DMS153 treated with DMSO at 0.1 percent for 48 hours (cell line): Measurements from ENCODE around the gene SLC6A16.
"Not testable (repeated sequence)": the region's sequence is repeated elsewhere in the genome, so short reads cannot be mapped to it uniquely, and the experiment has no call there.

Experiments used
- DNase-seq: peaks from one replicate; lab custom pipeline; 2025; ENCODE audit not compliant: unreplicated experiment; lab: John Stamatoyannopoulos, UW

SLC6A16 gene

DNA sequence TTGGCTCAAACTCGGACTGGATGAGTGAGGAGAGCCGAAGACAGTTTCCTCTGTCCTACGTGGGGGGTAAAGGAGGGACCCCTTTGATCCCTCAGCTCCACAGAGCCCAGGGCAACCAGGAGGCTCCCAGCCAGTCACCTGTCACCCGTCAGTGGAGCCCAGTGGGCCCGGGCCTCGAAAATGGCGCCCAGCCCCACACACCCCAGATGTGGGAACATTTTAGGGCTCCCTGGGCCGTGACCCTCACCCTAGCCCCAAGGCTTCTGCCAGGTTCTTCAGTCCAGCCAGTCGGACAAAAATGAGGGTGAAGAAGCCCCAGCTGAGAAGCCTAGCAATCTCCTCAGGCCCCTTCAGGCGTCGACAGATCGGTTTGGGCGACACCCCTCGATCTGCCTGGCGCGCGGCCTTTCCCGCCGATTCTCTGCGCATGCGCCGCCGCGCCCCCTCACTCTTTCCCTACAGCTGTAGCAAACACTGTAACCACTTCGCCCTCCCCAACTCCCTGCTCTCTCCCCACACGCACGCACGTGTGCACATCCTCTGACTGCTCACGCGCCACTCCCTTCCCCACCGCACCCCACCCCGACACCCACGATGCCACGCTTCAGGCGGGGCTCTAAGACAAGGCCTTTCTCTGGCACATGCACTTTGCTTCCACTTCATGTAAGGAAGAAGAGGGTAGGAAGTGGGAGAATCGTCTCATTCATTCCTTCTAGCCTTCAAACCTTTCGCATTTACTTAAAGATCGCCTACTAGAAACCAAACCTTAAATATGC, at the start of gene SLC6A16:
Gene SLC6A16, minus strand, starts transcription at position 391 of the 776 bp plus-strand sequence. CDS start 13,844 bp downstream, outside the sequence.
- no peak for DNase-seq

DNA sequence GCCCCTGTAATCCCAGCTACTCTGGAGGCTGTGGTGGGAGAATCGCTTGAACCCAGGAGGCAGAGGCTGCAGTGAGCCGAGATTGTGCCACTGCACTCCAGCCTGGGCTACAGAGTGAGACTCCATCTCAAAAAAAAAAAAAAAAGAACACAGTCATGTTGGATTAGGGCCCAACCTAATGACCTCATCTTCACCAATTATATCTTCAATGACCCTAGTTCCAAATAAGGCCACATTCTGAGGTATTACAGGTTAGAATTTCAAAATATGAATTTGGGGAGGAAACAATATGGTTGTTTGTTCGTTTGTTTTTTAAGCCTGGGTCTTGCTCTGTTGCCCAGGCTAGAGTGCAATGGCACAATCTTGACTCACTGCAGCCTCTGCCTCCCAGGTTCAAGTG, 48.2 kb upstream of the SLC6A16 start:
- DNase-seq, result not testable (repeated sequence)

DNA sequence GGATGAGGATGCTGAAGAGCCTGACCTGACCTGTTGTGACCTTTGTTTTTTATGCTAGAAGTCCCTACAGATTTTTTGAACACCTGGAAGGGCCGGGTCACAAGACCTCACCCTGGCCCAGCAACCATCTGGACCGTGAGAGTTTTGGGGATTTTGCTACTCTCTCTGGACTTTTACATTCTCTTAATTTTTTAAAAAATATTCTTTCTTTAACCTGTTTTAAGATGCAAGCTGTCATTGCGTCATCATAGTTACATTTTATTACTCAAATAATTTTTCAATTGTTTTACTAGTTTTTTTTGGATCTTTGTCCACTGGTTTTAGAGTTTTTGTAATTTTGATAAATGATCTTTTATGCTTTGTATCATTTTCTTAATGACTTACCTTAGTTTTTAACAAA, 46.2 kb upstream of the SLC6A16 start:
- no peak for DNase-seq

DNA sequence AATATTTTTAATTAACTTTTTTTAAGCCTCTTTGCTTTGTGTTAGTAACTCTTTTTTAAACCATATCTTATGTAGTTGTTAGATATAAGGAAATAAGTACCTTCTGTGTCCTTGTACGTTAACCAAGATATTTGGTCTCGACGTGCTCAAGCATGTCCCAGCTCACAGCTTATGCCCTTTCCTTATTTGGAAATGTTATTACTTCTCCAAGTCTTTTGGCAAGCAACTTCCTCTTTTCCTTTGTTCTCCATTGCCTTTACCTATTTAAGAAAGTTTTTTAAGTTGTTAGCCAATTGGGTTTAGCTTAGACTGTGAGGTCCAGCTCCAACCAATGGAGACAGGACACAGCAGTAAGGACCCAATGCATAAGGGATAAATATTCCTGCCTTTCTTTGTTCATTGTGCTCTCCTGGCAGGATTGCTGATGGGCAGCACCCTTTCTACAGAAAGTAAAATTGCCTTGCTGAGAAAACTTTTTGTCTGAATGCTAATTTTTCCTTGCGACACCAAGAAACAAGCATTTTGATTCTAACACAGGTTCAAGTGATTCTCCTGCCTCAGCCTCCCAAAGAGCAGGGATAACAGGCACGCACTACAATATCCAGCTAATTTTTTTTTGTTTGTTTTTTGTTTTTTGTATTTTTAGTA, 43.8 kb upstream of the SLC6A16 start:
- DNase-seq, result no peak

DNA sequence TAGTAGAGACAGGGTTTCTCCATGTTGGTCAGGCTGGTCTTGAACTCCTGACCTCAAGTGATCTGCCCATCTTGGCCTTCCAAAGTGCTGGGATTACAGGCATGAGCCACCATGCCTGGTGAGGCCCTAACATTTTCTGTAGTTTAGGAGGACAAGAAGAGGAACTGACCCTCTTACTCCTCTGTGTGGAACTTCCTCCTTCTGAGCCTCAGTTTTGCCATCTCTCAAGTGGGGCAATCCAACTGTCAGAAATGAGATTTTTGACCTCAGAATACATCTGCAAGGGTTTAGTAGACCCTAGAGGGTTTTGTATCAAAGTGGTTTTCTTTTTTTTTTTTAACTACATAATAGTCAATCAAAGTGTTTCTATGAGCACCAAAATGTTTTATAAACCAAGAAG, 41.1 kb upstream of the SLC6A16 start:
- DNase-seq, result no peak

DNA sequence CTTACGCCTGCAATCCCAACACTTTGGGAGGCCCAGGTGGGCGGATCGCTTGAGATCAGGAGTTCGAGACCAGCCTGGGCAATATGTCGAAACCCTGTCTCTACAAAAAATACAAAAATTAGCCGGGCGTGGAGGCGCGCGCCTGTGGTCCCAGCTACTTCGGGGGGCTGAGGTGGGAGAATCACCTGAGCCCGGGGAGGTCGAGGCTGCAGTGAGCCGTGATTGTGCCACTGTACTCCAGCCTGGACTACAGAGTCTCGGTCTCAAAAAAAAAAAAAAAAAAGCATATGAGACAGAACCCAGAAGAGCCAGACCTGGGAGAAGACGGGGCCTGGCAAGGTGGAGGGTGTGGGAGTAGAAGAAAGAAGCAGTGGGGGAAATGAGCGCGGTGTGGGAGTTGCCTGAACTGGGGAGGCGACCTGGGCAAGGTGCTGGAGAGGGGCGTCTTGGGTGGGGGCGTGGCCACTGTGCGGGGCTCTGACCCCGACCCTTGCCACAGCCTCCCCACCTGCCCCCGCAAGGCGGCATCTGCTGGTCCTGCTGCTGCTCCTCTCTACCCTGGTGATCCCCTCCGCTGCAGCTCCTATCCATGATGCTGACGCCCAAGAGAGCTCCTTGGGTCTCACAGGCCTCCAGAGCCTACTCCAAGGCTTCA, 39.2 kb upstream of the SLC6A16 start:
- DNase-seq, result no peak

DNA sequence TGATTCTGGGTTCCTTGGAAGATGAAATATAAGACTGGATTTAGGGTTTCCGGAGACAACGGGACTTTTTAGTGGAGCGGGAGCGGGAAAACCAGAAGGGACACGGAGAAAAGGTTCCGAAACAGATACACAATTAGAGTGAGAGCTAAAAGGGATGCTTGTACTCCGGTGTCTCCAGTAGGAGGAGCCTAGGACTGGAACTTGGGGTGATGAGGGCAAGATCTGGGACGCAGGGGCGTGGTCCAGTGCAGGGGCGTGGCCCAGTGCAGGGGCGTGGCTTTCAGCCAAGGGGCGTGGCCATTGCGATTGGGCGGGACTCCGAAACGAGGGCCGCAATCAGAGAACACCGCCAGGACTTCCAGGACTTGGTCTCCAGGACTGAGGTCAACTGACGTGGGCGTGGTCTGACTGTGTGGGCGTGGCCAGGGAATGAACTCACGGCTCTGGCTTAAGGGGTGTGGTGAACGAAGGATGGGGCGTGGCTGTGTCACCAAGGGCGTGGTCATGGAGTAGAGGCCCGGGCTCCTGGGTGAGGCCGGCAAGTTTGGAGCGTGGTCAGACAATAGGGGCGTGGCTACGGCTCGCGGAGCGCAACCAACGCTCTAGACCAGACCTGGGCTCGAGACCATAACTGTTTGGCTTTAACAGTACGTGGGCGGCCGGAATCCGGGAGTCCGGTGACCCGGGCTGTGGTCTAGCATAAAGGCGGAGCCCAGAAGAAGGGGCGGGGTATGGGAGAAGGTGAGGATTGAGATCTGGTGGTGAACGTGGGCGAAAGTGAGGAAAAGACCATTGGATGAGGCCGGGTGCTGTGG, 38.5 kb upstream of the SLC6A16 start, which contains the start of gene DKKL1:
Gene DKKL1, plus strand, starts transcription at position 610 of the 815 bp plus-strand sequence. Its CDS starts 122 bp downstream, at position 732.
- DNase-seq, result no peak

DNA sequence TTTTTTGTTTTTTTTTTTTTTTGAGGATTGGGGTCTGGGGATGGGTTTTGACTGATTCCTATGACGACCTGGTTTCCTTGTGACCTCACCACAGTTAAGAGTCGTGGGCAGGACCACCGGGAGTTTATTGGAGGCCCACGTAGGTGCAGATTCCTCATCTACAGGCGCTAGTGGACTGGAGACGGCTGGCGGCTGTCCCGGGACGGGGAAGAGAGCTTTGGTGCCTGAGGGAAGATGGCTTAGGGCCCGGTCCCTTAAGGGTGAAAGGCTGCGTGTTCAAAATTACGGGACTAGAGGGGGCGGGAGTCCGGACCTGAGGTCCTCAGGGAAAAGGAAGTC, 37.9 kb upstream of the SLC6A16 start:
- DNase-seq, result no peak

DNA sequence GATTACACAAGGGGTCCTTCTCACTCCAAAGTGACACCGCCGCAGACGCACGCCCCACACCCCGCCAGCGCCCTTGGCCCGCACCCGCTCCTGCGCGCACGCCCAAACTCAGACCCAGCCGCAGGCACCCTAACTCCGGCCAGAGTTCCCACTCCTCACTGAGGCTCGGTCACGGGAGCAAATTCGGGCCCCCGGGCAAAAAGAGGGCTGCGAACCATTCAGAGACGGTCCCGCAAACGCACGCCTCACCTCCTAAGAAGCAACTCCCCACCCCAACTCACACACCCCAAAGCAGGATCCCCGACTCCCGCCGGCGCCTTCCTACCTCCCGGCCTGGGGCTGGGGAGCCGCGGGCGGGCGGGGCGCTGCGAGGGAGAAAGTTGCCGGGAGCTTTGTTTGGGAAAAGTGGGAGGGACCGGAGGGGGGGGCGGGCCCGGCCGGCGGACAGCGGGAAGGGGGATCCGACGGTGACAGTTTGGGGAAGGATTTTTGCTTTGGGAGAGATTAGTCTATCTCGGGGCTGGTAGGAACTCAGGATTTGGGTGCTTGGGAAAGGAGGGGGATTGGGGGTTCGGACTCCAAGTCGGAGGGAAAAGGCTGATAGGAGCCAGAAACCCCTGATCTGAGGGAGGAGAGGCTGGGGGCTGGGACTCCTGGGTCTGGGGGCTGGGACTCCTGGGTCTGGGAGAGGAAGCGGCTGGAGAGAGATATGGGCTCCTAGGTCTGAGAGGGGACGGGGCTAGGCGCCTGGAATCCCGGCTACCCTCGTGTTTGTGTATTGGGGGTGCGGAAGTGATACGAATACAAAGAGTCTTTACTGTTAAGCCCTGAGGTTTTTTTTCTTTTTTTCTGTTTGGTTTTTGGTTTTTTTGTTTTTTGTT, 37.3 kb upstream of the SLC6A16 start, which contains the start of gene TEAD2:
Gene TEAD2, minus strand, starts transcription at position 369 of the 881 bp plus-strand sequence. CDS start 2,341 bp downstream, outside the sequence.
- no peak for DNase-seq

DNA sequence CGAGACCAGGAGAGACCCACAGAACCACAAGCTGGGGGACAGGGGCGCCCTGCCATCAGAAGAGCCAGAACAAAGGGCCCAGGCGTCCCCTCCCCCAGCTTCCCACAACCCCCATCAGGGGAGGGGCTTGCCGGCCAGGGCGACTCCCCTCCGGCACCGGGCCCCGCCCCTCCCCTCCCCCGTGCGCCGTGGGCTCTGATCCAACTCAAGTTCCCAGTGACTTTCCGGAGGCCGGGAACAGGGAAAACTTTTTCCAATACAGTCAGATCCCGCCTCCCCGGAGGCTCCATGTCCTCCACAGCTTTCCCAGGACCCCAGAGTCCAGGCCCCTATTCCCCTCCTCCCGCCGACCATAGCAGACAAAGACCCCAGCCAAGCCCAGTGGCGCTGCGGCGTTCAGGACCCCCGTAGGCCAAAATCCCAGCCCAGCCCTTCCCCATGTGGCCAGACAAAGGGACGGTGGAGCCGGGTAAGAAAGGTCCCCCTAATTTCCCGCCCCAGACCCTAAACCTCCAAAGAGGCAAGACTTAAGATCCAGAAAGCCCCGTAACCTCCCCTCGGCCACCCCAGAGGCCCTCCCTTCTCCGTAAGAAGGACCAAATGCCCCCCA, 36.6 kb upstream of the SLC6A16 start:
- no peak for DNase-seq

DNA sequence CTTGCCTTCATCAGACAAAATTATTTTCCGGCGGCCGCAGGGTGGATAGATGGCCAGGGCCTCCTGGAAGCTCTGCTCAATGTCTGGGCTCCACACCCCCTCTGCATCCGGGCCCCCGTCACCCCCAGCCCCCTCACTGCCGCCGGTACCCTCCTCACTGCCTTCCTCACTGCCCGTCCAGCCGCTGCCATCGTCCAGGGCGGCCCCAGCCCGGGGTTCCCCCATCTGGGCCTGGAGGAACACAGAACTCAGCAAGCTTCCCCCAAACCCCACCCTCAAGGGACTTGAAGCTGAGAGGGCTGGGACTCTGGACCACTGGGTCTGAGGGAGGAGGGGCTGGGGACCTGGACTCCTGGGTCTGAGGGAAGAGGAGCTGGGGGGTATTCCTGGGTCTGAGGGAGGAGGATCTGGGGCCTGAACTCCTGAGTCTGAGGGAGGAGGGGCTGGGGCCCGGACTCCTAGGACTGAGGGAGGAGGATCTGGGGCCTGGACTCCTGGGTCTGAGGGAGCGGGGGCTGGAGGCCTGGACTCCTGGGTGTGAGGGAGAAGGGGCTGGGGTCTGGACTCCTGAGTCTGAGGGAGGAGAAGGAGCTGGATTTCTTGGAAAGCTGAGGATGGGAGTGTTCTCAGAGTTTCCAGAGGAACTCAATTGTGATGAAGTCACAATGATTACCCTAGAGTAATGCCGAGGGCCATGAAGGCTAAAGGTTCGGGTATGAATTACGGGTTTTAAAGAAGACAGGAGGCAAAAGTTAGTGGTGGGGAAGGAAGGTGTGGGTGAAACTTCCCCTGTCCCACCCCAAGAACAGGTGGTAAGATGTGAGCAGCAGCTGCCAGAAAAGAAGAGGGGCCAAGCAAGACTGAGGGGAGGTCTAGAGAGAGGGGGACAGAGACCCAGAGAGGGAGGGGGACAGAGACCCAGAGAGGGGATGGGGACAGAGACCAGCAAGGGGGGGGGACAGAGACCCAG, 35.1 kb upstream of the SLC6A16 start:
- no peak for DNase-seq

DNA sequence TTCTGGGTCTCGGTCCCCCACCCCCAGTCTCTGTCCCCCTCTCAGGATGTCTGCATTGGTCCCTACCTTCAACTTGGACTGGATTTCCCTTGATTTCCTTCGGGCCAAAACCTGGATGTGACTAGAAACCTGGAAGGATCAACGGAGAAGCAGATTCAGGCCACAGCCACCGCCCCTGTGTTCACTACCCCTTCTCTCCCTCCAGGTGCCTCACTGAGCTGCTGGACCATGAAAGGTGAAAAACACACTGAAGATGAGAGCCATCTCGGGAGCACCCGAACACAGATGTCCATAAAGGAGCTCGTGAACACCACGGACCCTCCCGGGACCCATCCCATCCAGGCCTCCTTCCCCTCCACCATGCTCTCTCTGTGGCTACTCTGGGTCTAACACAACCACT, 32.2 kb upstream of the SLC6A16 start:
- DNase-seq, result no peak

DNA sequence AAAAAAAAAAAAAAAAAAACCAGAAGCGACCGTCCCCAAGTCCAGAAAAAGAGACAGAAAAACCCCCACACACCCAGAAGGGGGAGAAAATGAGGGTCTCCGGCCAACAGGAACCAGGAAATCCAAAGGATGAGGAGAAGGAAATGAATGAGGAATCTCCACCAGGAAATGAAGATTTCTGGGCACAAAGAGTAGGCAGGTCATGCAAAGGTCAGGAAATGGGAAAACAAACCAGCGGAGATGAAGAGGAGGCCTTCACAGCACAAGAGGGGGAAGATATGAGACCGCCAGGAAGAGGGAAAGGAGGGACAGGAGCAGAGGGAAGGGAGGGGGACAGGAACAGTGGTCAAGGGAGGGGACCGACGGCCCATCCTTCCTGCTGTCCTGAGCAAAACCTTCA, 31.4 kb upstream of the SLC6A16 start:
- DNase-seq, result no peak

DNA sequence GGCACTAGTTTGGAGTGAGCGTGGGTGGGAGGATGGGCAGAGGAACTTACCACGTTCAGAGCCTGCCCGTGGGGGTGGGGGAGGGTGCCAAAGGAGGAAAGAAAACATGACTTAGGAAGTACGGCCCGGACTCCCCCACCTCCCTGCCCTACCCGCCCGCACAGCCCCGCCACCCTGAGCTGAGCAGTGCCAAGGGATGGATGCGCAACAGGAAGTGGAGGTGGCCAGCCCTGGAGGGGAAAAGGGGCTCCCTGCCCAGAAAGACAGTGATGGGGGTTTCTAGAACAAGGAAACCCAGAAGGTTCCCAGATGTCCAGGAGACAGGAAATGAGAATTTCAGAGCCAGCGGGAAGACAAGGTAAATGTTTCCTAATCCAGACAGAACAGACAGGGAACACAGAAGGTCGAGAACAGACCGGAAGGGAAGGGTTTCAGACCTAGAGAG, 30.9 kb upstream of the SLC6A16 start:
- no peak for DNase-seq

DNA sequence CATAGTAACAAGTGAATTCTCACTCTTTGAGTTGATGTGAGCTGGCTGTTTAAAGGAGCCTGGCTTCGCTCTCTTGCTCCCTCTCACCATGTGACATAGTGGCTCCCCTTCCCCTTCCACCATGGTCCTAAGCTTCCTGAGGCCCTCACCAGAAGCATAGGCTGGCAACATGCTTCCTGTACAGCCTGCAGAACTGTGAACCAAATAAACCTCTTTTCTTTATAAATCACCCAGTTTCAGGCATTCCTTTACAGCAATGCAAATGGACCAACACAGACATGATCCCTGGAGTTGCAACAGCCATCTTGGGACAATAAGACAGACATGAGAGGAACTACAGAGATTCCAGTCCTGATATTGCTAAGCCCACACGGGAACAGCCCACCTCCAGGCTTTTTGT, 24.6 kb upstream of the SLC6A16 start:
- no peak for DNase-seq

DNA sequence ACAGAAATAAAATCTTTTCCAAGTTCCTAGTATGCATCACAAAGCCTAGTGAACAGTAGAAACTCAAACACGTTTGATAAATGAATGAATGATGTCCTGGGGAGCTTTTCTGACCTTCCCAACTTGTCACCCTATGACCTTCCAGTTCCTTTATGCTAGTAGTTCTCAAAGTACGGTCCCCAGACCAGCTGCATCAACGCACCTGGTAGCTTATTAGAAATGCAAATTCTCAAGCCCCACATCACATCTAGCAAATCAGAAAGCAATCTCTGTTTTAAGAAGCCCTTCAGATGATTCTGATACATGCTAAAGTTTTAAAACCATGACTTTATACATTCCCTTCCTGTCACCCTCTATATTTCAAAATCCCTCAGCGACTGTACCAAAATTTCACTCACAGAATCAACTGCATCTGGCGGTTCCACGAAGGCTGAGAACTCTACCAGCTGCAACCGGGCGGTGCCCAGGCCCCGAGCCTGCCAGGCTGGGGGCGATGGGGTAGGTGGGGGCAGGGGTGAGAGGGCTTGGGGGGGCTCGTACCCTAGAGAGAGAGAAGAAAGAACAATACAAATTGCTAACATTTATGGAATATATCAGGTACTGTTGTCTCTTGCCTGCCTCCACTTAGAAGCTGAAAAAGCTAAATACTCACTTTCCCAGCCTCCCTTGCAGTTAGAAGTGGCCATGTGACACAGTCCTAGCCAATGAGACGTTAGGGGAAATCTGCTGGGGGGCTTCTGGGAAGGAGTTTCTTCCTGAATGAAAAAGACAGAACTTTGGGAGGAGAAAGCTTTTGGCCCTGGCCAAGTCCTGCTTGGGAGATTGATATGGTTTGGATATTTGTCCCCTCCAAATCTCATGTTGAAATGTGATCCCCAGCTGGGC, 23.6 kb upstream of the SLC6A16 start:
- no peak for DNase-seq

DNA sequence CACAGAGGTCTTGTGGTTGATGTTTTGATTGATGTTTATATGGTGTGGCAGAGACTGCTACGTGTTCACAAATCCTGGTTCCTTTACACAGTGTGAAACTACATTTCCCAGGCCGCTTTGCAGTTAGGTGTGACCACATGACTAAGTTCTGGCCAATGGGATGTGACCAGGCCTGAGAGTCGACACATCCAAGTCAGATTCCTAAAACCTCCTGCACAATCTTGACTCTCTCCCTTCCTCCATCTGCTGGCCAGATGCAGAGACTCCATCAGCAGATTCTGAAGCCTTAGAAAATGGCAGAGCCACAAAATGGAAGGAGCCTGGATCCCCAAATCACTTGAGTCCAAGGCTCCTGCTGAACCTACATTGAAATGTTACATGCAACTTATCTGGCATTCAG, 22.8 kb upstream of the SLC6A16 start:
- DNase-seq, result no peak

DNA sequence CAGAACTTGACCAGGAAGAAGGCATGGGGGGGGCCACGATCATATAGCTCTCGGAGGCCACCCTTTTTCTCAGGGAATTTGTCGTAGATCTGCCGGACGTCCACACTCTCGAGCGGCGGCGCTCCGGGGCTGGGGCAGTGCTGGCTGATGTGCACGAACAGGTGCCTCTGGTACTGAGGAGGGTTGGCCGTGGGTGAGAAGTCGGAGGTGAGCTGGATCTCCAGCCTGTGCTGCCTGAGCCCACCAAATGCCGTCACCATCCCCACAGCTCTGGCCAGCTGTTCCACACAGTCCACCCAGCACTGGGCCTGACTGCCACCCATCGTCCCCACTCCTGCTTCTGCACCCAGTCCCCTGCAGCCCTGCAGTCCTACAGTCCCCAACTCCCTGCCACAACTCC, 22.2 kb upstream of the SLC6A16 start:
- DNase-seq, result no peak
